Activated CD4-positive, alpha-beta T cell treated with anti-CD3 and anti-CD28 coated beads, Interleukin-2, amount 10 ng/mL, durations not matched to agents 7 days and 5 days (primary cell): ENCODE data around the gene PLCL2. TPM values are rescaled to one million over a fixed set of nuclear protein-coding genes. Genes with fewer than 3 reads are reported as not detected.

Source experiments
- CTCF ChIA-PET: fragments of 350-600 bp; sonication (Branson Sonifier 250); formaldehyde crosslinking; loops from one replicate; lab custom pipeline; 2021; ENCODE audit warnings: antibody characterized with exemption; lab: Charles Lee
- POLR2A ChIA-PET: fragments of 350-600 bp; sonication (Branson Sonifier 250); formaldehyde crosslinking; loops from one replicate; lab custom pipeline; 2021; ENCODE audit warnings: antibody characterized with exemption; lab: Charles Lee
- DNase-seq: peaks from one replicate; pipeline ENCODE4 v3.0.0-alpha.2; 2020
- H3K27ac Mint-ChIP-seq: one replicate; pipeline ENCODE4 v1.8.0; 2021; ENCODE audit warnings: mild to moderate bottlenecking, moderate library complexity, mixed read lengths
- H3K27me3 Mint-ChIP-seq: one replicate; pipeline ENCODE4 v1.8.0; 2021; ENCODE audit warnings: mixed read lengths
- H3K36me3 Mint-ChIP-seq: one replicate; pipeline ENCODE4 v1.8.0; 2021; ENCODE audit warnings: low read depth, mixed read lengths
- H3K4me1 Mint-ChIP-seq: one replicate; pipeline ENCODE4 v1.8.0; 2021; ENCODE audit warnings: mixed read lengths
- H3K4me3 Mint-ChIP-seq: one replicate; pipeline ENCODE4 v1.8.0; 2021; ENCODE audit warnings: mild to moderate bottlenecking, moderate library complexity, mixed read lengths
- H3K9me3 Mint-ChIP-seq: one replicate; pipeline ENCODE4 v1.8.0; 2021; ENCODE audit warnings: mixed read lengths
- total RNA-seq, 2 experiments: library from RNA; stranded (reverse); gene quantifications; one replicate each; pipeline ENCODE4 v1.2.3, GENCODE V29; 2021

PLCL2 gene
- total RNA-seq, 2 experiments from 2014 or later, result 48.8 to 50.9 TPM

DNA sequence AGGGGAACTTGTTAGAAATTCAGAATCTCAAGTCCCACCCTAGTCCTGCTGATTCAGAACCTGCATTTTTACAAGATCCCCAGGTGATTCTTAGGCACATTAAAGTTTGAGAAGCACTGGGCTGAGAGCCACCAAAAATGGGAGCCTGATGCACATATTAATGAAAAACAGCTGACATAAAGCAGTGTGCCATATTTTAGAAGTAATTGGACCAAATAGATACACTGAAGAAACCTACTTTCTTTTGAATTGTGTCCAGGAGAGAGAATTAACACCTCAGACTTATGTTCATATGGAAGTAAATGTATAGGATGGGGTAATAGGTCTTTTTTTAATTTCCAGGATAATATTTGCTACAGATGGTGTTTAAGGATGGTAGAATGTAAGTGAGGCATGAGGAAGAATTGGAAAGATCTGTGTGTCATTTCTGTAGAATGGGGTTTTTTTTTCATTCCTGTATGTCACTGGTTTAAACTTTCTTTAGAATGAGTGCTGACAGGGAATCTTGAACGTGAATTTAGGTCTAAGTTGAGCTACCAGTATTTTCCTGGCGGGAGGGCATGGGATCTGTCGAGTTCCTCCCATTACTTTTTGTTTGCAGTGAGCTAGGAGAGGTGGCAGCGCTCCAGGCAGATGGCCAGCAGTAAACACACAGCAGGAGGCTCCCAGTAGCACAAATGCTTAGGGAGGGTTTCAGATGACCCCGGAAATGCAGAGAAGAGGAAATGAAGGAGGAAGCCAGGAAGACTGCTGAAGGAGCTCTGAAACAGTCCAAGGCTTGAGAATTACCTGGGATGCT is 185.6 kb downstream of the PLCL2 start:
- ChIA-PET CTCF (no interaction called here), POLR2A (no interaction called here)
- Mint-ChIP-seq H3K36me3 (peaks cover 74% of the 10 kb centered on the region), H3K4me3 (no peak overlapping the region), H3K4me1 (peaks cover 32% of the 10 kb centered on the region), H3K27me3 (no peaks in the 10 kb centered on the region), H3K27ac (no peak overlapping the region), H3K9me3 (no peaks in the 10 kb centered on the region)
- no peak for DNase-seq

DNA sequence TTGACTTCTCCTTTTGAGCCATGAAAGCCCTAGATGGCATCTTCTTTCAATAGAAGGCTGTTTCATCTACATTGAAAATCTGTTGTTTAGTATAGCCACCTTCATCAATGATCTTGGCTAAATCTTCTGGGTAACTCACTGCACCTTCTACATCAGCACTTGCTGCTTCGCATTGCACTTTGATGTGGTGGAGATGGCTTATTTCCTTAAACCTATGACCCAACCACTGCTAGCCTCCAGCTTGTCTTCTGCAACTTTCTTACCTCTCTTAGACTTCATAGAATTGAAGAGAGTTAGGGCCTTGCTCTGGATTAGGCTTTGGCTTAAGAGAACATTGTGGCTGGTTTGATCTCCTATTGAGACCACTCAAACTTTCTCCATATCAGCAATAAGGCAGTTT is 189.8 kb downstream of the PLCL2 start:
- ChIA-PET CTCF (interaction anchor here (0.6 kb wide), 1 partner anchor 16 kb away, joined by 3 read pairs; no protein-coding TSS in a partner anchor), POLR2A (no interaction called here)
- DNase-seq, result peak; percentile 64
- H3K9me3 Mint-ChIP-seq, result peaks cover 9% of the 10 kb centered on the region
- peaks cover 80% of the 10 kb centered on the region for H3K36me3 Mint-ChIP-seq
- peak overlapping the region; percentile 16 for H3K27ac Mint-ChIP-seq
- peaks cover 53% of the 10 kb centered on the region for H3K4me1 Mint-ChIP-seq
- no peak overlapping the region for H3K4me3 Mint-ChIP-seq
- no peaks in the 10 kb centered on the region for H3K27me3 Mint-ChIP-seq

DNA sequence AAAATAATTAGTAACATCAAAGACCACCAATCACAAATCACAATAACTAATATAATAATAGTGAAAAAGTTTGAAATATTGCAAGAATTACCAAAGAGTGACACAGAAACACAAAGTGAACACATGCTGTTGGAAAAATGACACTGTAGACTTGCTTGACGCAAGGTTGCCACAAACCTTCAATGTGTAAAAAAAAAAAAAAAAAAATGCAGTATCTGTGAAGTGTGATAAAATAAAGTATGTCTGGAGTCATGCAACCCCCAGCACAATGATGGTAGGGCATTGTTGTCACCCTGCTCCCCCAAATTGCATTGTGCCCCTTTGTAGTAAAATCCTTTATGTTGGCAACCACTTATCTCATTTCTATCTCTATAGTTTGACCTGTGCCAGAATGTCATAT is 190.6 kb downstream of the PLCL2 start:
- Mint-ChIP-seq H3K27ac (peak overlapping the region; percentile 20), H3K4me3 (no peak overlapping the region), H3K27me3 (no peaks in the 10 kb centered on the region), H3K9me3 (peaks cover 9% of the 10 kb centered on the region), H3K36me3 (peaks cover 78% of the 10 kb centered on the region), H3K4me1 (peaks cover 56% of the 10 kb centered on the region)
- DNase-seq, result no peak
- CTCF ChIA-PET, result no interaction called here
- POLR2A ChIA-PET, result no interaction called here

DNA sequence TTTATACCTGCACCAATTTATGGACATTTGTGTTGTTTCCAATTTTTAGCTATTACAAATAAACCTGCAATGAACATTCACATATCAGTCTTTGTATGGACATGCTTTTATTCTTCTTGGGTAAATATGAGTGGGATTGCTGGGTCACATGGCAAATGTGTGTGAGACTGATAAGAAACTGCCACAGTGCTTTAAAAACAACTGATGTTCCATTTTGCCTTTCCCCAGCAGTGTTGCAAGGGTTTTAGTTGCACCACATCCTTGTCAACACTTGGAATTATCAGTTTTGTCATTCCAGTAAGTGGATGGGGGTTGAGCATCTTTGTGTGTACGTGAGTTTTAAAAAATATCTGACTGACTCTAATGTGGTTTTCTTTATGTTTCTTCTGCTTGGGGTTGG is 191.2 kb downstream of the PLCL2 start:
- Mint-ChIP-seq H3K27ac (no peak overlapping the region), H3K9me3 (peaks cover 9% of the 10 kb centered on the region), H3K4me1 (peaks cover 53% of the 10 kb centered on the region), H3K27me3 (no peaks in the 10 kb centered on the region), H3K4me3 (no peak overlapping the region), H3K36me3 (peaks cover 78% of the 10 kb centered on the region)
- no peak for DNase-seq
- POLR2A ChIA-PET, result no interaction called here
- CTCF ChIA-PET, result no interaction called here

DNA sequence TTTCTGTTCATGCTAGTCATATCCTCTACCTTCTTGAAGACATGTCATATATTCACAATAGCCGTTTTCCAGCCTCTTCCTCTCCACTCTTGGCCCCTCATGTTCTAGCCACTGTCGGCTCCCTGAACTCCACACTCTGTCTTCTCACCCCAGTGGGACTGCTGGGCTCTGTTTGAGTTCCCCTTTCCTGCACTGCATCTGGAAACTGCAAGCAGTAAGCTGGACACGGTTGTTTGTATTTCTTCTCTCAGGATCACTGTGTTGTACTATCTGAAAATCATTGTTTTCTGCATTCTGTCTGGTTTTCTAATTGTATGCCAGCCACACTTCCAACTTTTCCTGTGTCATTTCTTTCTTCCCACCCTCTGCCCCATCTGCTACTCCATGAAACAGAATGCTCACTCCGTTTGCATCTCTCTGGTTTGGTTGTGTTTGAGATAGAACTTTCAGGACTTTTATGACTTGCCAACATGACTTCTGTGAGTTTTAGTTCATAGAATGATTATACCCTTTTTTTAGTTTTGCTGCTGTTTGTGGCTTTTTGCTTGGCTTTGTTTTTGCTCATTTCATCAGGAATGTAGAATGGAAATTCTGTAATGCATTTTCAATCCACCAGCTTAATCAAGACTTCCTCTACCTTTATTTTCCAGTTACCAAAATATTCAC is 192.3 kb downstream of the PLCL2 start:
- POLR2A ChIA-PET, result no interaction called here
- H3K27ac Mint-ChIP-seq, result peak overlapping the region; percentile 27
- peaks cover 9% of the 10 kb centered on the region for H3K9me3 Mint-ChIP-seq
- no peak for DNase-seq
- H3K4me1 Mint-ChIP-seq, result peaks cover 56% of the 10 kb centered on the region
- no peak overlapping the region for H3K4me3 Mint-ChIP-seq
- no peaks in the 10 kb centered on the region for H3K27me3 Mint-ChIP-seq
- H3K36me3 Mint-ChIP-seq, result peaks cover 80% of the 10 kb centered on the region
- CTCF ChIA-PET, result interaction anchor here (1.1 to 1.2 kb wide), 2 partner anchors 10 to 234 kb away, joined by 3 read pairs; no protein-coding TSS in a partner anchor

DNA sequence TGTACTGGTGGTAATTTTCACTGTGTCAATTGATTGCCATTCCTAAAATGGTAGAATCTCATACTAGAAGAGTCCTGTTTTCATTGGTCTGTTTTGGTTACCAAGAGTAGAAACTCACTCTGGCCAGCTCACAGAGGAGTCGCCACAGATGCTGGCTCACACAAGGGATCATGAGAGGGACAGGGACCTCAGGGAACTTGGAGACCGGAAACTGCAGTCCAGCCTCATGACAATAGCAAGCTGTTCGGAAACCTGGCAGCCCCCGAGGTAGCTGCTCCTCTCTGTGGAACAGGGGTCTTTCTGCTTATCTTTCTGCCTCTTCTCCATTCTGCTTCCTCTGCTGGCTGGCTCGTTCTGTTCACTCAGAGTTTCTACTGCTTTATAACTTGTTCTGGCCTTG is 192.9 kb downstream of the PLCL2 start:
- ChIA-PET POLR2A (no interaction called here), CTCF (interaction anchor here (1.1 to 1.2 kb wide), 2 partner anchors 9 to 235 kb away, joined by 3 read pairs; no protein-coding TSS in a partner anchor)
- Mint-ChIP-seq H3K4me3 (no peak overlapping the region), H3K27me3 (no peaks in the 10 kb centered on the region), H3K36me3 (peaks cover 77% of the 10 kb centered on the region), H3K27ac (no peak overlapping the region), H3K9me3 (peaks cover 9% of the 10 kb centered on the region), H3K4me1 (peaks cover 56% of the 10 kb centered on the region)
- DNase-seq, result no peak

DNA sequence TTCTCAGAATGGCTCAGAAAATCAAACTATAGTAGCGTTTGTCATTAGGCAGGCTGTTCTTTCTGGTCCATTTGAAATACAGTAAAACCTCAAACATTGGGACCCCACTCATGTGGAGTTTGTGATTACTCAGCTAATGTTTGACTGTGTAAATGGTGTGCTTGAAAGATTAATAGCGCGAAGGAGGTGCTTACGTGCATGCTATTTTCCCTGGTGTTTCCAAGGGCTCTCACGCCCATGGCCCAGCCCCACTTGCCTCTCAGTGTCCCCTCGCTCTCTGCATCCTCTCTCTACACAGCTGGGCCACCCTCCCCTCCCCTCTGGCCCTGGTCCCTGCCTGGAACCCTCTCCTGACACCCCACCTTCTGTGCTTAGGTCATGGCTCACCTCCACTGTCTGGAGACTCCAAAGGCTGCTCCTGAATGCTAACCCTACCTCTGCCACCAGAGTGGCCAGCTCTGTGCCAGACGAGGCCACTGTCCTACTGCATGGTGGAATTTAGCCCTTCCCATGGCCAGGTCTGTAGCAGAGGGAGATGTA is 194.2 kb downstream of the PLCL2 start:
- ChIA-PET CTCF (no interaction called here), POLR2A (no interaction called here)
- Mint-ChIP-seq H3K36me3 (peaks cover 77% of the 10 kb centered on the region), H3K4me3 (no peak overlapping the region), H3K4me1 (peaks cover 49% of the 10 kb centered on the region), H3K9me3 (peaks cover 18% of the 10 kb centered on the region), H3K27me3 (no peaks in the 10 kb centered on the region), H3K27ac (no peak overlapping the region)
- no peak for DNase-seq

DNA sequence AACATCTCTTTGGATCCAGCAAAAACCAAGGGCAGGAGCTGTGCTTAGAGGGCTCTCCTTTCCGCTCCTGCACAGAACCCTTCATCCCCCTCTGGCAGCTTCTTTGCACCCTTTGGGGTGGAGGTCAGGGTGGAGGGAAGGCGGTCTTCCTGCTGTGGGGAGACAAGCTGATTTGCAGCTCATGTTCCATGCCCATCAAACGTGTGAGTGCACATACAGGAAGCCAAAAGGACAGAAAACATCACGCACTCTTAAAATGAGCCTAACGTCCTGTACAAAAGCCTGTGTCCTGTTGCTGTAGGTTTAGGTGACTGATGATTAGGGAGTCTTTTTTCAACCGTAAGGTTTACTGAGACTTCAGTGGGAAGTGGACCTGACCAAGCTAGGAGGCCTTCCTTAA is 195.2 kb downstream of the PLCL2 start:
- no peak for DNase-seq
- ChIA-PET CTCF (interaction anchor here (1.2 kb wide), 1 partner anchor 15 kb away, joined by 4 read pairs; no protein-coding TSS in a partner anchor), POLR2A (no interaction called here)
- no peaks in the 10 kb centered on the region for H3K27me3 Mint-ChIP-seq
- H3K4me1 Mint-ChIP-seq, result peaks cover 39% of the 10 kb centered on the region
- H3K27ac Mint-ChIP-seq, result no peak overlapping the region
- H3K36me3 Mint-ChIP-seq, result peaks cover 80% of the 10 kb centered on the region
- no peak overlapping the region for H3K4me3 Mint-ChIP-seq
- H3K9me3 Mint-ChIP-seq, result peaks cover 18% of the 10 kb centered on the region

DNA sequence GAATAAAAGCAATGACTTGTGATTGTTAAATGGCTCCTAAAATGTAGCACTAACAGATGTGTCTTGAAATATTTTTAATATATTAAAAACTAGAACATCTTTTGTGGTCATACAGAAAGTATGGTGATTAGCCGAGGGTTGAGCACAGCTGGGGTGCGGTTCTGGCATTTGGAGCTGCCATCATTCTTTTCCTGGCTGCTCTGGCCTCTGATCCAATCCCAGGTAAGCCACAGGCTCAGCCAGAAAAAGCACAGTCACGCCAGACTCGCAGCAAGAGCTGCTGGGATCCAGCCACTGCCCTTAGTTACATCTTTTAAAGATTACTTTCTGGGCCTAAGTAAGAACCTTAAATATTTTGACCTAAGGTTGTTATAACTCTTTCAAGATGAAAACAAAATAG is 196.8 kb downstream of the PLCL2 start:
- no peak for DNase-seq
- peaks cover 34% of the 10 kb centered on the region for H3K4me1 Mint-ChIP-seq
- ChIA-PET POLR2A (no interaction called here), CTCF (interaction anchor here (0.6 kb wide), 1 partner anchor 271 kb away, joined by 3 read pairs; no protein-coding TSS in a partner anchor)
- H3K9me3 Mint-ChIP-seq, result peaks cover 17% of the 10 kb centered on the region
- no peak overlapping the region for H3K4me3 Mint-ChIP-seq
- H3K27ac Mint-ChIP-seq, result no peak overlapping the region
- no peaks in the 10 kb centered on the region for H3K27me3 Mint-ChIP-seq
- peaks cover 78% of the 10 kb centered on the region for H3K36me3 Mint-ChIP-seq

DNA sequence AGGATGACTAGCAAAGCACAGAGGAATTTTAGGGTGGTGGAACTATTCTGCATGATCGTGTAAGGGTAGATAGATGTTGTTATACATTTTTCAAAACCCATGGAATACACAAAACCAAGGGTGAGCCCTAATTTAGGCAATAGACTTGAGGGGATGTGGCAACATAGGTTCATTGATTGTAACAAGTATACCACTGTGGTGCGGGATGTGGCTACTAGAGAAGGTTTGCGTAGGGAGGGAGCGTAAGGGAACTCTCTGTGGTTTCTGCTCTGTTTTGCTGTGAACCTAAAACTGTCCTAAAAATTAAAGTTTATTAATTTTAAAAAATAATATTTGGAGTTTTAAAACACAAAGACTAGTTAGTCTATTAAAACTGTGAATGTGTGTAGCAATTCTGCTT is 202.8 kb downstream of the PLCL2 start:
- peaks cover 47% of the 10 kb centered on the region for H3K4me1 Mint-ChIP-seq
- peaks cover 18% of the 10 kb centered on the region for H3K9me3 Mint-ChIP-seq
- peak; percentile 44 for DNase-seq
- peak overlapping the region; percentile 21 for H3K27ac Mint-ChIP-seq
- H3K4me3 Mint-ChIP-seq, result peak overlapping the region; percentile 3
- CTCF ChIA-PET, result no interaction called here
- H3K27me3 Mint-ChIP-seq, result no peaks in the 10 kb centered on the region
- peaks cover 75% of the 10 kb centered on the region for H3K36me3 Mint-ChIP-seq
- POLR2A ChIA-PET, result no interaction called here

DNA sequence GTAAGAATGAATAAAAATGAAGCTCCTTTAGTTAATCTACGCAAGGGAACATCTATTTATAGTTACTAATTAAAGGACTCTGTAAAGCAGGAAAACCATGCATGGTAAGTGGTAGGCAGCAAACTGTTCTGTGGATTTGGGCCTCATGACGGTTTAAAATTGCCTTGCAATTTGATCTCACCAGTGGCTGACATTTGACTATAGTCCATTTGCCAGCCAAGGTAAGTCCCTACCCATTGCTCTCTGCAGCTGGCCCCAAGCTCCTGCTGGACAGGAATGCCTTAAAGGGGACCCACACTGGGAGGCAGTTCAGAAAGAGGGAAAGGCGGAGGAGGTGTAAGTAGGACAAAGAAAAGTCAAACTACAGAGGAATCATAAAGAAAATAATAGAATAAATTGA is 203.3 kb downstream of the PLCL2 start:
- Mint-ChIP-seq H3K9me3 (peaks cover 16% of the 10 kb centered on the region), H3K27ac (peak overlapping the region; percentile 58), H3K36me3 (peaks cover 76% of the 10 kb centered on the region), H3K27me3 (no peaks in the 10 kb centered on the region), H3K4me1 (peaks cover 45% of the 10 kb centered on the region), H3K4me3 (no peak overlapping the region)
- CTCF ChIA-PET, result interaction anchor here (0.6 kb wide), 1 partner anchor 295 kb away, joined by 3 read pairs; no protein-coding TSS in a partner anchor
- POLR2A ChIA-PET, result no interaction called here
- DNase-seq, result no peak

DNA sequence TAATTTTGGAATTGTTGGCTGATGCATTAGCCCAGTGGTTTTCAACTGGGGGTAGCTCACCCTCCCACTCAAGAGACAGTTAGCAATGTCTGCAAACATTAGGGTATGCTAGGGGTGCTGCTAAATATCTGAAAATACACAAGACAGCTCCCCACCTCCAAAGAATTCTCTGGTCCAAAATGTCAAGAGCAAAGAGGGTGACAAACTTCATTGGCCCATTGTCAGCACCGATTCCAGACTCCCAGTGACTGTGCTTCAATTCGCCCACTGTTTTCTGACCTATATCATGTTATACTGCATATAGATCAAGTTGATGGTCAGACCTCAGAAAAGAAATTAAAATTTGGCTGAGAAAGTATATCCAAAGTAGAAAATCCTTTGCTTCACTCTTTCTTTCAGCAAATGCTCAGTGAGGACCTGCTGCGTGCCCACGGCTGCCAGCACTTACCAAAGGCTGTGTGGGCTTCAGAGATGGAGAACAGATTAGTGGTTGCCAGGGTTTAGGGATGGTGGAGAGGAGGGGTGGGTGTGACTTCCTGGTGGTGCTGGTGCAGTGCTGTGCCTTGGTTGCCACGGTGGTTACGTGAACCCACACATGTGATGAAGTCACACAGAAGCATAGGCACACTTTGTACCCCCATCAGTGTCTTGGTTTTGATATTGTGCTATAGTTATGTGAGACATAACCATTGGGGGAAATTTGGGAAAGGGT is 204.0 kb downstream of the PLCL2 start:
- DNase-seq, result peak; percentile 56
- no peaks in the 10 kb centered on the region for H3K27me3 Mint-ChIP-seq
- H3K4me3 Mint-ChIP-seq, result no peak overlapping the region
- peaks cover 10% of the 10 kb centered on the region for H3K9me3 Mint-ChIP-seq
- H3K27ac Mint-ChIP-seq, result peak overlapping the region; percentile 83
- POLR2A ChIA-PET, result no interaction called here
- H3K4me1 Mint-ChIP-seq, result peaks cover 43% of the 10 kb centered on the region
- H3K36me3 Mint-ChIP-seq, result peaks cover 72% of the 10 kb centered on the region
- CTCF ChIA-PET, result interaction anchor here (0.6 kb wide), 1 partner anchor 294 kb away, joined by 3 read pairs; no protein-coding TSS in a partner anchor
